PC-9 (cell line): ENCODE measurements around the gene KCNMB1. TPM values are rescaled to one million over a fixed set of nuclear protein-coding genes. Genes with fewer than 3 reads are reported as not detected.

Source experiments
- BruUV-seq: library from RNA; stranded (reverse); fragments of 400-500 nt; replicated peaks from 2 replicates; lab custom pipeline; 2021; lab: Mats Ljungman, UMichigan
- CTCF ChIA-PET: fragments of 300-600 bp; sonication (Branson Sonifier 250); formaldehyde crosslinking; loops from one replicate; lab custom pipeline; 2022; ENCODE audit warnings: antibody characterized with exemption; lab: Charles Lee
- POLR2A ChIA-PET: fragments of 300-600 bp; sonication (Branson Sonifier 250); formaldehyde crosslinking; loops from one replicate; lab custom pipeline; 2022; ENCODE audit warnings: antibody characterized with exemption; ENCODE audit not compliant: unreplicated experiment; lab: Charles Lee
- DNase-seq, 2 experiments: peaks; one replicate each; pipeline versions ENCODE4 v3.0.0 to v3.0.0-alpha.2; 2015 to 2022; ENCODE audit warnings: mixed read lengths in 1 of 2
- H2AFZ ChIP-seq: fragments of 200-600 bp; sonication (generic); 2 replicates; pipeline ENCODE4 v1.8.1; 2017; ENCODE audit warnings: antibody characterized with exemption
- H3F3A ChIP-seq: fragments of 200-600 bp; sonication (generic); 2 replicates; pipeline ENCODE4 v1.8.1; 2017; ENCODE audit warnings: antibody characterized with exemption, mild to moderate bottlenecking, low read depth; ENCODE audit not compliant: insufficient read depth
- H3K27ac ChIP-seq: fragments of 200-600 bp; sonication (generic); 2 replicates; pipeline ENCODE4 v1.6.1; 2016; ENCODE audit warnings: mixed run types
- H3K27me3 ChIP-seq: fragments of 200-600 bp; sonication (generic); 2 replicates; pipeline ENCODE4 v1.6.1; 2016; ENCODE audit warnings: low read depth, mixed run types; ENCODE audit not compliant: insufficient read depth
- H3K36me3 ChIP-seq: fragments of 200-600 bp; sonication (generic); 2 replicates; pipeline ENCODE4 v1.6.1; 2016; ENCODE audit warnings: low read depth, mixed run types
- H3K4me1 ChIP-seq: fragments of 200-600 bp; sonication (generic); replicated peaks from 2 replicates; pipeline ENCODE4 v1.6.1; 2016; ENCODE audit warnings: mixed run types; ENCODE audit not compliant: insufficient read depth
- H3K4me2 ChIP-seq: fragments of 200-600 bp; sonication (generic); 2 replicates; pipeline ENCODE4 v1.6.1; 2017; ENCODE audit warnings: mixed run types
- H3K4me3 ChIP-seq: fragments of 200-600 bp; sonication (generic); 2 replicates; pipeline ENCODE4 v1.6.1; 2016; ENCODE audit warnings: mixed run types
- H3K79me2 ChIP-seq: fragments of 200-600 bp; sonication (generic); 2 replicates; pipeline ENCODE4 v1.6.1; 2017; ENCODE audit warnings: low read depth, mixed run types
- H3K9me2 ChIP-seq: fragments of 200-600 bp; sonication (generic); 2 replicates; pipeline ENCODE4 v1.8.1; 2017; ENCODE audit warnings: mild to moderate bottlenecking; ENCODE audit not compliant: insufficient read depth
- H3K9me3 ChIP-seq: fragments of 200-600 bp; sonication (generic); 2 replicates; pipeline ENCODE4 v1.8.1; 2016; ENCODE audit warnings: low read depth; ENCODE audit not compliant: insufficient read depth
- H4K20me1 ChIP-seq: fragments of 200-600 bp; sonication (generic); 2 replicates; pipeline ENCODE4 v1.8.1; 2017; ENCODE audit not compliant: insufficient read depth
- EZH2 ChIP-seq: fragments of 200-600 bp; sonication (generic); IDR thresholded peaks from 2 replicates; pipeline ENCODE4 v1.8.0; 2017; ENCODE audit warnings: antibody characterized with exemption, low read depth
- intact Hi-C: fragments of 100-400 bp; cut with micrococcal nuclease; formaldehyde crosslinking; loops from one replicate; pipeline ENCODE4 v1.10.0; 2022; ENCODE audit not compliant: unreplicated experiment
- total RNA-seq: library from RNA; stranded (reverse); gene quantifications from 2 replicates; pipeline ENCODE4 v1.2.3, GENCODE V29; 2021
- TF ChIP-seq, protein P1 (sequence below): fragments of 200-600 bp; sonication (generic); conservative IDR thresholded peaks from 2 replicates; pipeline ENCODE4 v1.6.1; 2017; ENCODE audit warnings: mixed run types, antibody characterized with exemption, mild to moderate bottlenecking, moderate library complexity

The KCNMB1 gene
- total RNA-seq, 1 experiment from 2014 or later = not detected

- Histone ChIP-seq H3F3A (no peaks in the 10 kb centered on the region), H3K4me2 (no peak overlapping the region), H3K79me2 (no peaks in the 10 kb centered on the region), H3K27ac (no peak overlapping the region), H3K4me1 (no peaks in the 10 kb centered on the region), H2AFZ (no peak overlapping the region), H3K9me2 (no peaks in the 10 kb centered on the region), H3K27me3 (peaks cover 20% of the 10 kb centered on the region), H3K9me3 (no peaks in the 10 kb centered on the region), H3K36me3 (no peaks in the 10 kb centered on the region), H3K4me3 (no peak overlapping the region), H4K20me1 (no peaks in the 10 kb centered on the region)
- ChIA-PET POLR2A (no interaction called here), CTCF (no interaction called here)
- no peak for DNase-seq
- intact Hi-C loops = no loop called here
- BruUV-seq = no TSS peak
- TF ChIP-seq, protein P1, sequence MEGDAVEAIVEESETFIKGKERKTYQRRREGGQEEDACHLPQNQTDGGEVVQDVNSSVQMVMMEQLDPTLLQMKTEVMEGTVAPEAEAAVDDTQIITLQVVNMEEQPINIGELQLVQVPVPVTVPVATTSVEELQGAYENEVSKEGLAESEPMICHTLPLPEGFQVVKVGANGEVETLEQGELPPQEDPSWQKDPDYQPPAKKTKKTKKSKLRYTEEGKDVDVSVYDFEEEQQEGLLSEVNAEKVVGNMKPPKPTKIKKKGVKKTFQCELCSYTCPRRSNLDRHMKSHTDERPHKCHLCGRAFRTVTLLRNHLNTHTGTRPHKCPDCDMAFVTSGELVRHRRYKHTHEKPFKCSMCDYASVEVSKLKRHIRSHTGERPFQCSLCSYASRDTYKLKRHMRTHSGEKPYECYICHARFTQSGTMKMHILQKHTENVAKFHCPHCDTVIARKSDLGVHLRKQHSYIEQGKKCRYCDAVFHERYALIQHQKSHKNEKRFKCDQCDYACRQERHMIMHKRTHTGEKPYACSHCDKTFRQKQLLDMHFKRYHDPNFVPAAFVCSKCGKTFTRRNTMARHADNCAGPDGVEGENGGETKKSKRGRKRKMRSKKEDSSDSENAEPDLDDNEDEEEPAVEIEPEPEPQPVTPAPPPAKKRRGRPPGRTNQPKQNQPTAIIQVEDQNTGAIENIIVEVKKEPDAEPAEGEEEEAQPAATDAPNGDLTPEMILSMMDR = 0 out of 2 replicates have a peak, but pooled peaks have one; percentile 21
- no peak for TF ChIP-seq EZH2
These were observed 39.8 kb upstream of the KCNMB1 start for GRCh38 chr5:170429014-170429413.

DNA sequence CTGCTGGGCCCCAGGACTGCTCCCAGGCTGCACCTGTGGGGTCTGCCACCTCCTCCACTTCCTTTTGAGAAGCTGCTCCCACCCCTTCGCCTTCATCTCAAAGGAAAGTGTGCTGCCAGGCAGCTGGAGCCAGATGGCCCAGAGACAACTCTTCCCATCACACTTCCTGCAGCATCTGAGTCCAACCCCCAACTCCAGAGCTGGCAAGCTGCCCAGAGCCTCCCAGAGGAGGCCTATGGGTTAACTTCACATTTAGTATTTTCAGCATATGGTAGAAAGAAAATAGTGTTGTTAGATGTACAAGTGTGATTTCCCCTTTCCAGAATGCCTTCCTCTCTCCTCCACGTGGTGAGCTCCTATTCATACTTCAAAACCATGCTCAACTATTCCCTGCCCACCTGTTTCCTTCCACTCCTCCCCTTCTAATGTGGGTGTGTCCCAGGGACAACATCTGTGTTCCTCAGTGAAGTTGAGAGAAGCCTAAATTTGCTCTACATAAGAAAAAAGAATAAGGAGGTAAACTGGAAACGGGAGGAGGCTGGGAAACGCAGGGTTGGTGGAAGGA, 38.6 kb upstream of the KCNMB1 start:
- Histone ChIP-seq H3K9me3 (no peaks in the 10 kb centered on the region), H3F3A (no peaks in the 10 kb centered on the region), H3K27me3 (peaks cover 22% of the 10 kb centered on the region), H3K4me1 (no peaks in the 10 kb centered on the region), H2AFZ (no peak overlapping the region), H3K4me2 (no peak overlapping the region), H3K27ac (no peak overlapping the region), H3K79me2 (no peaks in the 10 kb centered on the region), H3K36me3 (no peaks in the 10 kb centered on the region), H3K4me3 (no peak overlapping the region), H3K9me2 (no peaks in the 10 kb centered on the region), H4K20me1 (no peaks in the 10 kb centered on the region)
- no TSS peak for BruUV-seq
- no peak for DNase-seq
- TF ChIP-seq, protein P1 = no peak
- TF ChIP-seq EZH2 = no peak
- CTCF ChIA-PET = interaction anchor here (0.6 to 0.7 kb wide), 2 partner anchors 202 to 223 kb away, joined by 3 to 6 read pairs; no protein-coding TSS in a partner anchor
- intact Hi-C loops = no loop called here
- POLR2A ChIA-PET = no interaction called here

DNA sequence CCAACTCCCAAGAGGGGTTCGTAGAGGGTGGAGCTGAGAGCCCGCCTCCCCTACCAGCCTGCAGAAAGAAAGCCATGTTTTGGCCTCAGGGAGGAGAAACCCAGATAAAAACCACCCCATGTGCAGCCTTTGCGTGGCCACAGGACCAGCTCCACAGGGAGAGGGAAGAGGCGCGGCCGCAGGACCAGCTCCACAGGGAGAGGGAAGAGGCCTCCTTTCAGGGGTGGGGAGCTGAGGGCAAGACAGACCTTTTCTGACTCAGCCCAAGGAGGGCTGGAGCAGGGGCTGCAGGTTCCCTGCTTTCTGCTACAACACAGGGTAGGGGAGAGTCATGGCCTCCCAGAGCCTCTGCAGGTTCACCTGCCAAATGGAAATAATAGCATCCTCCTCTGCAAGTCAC, 37.6 kb upstream of the KCNMB1 start:
- Histone ChIP-seq H3K27me3 (peaks cover 24% of the 10 kb centered on the region), H2AFZ (no peak overlapping the region), H3K4me2 (no peak overlapping the region), H3K79me2 (no peaks in the 10 kb centered on the region), H3K27ac (no peak overlapping the region), H3K9me2 (no peaks in the 10 kb centered on the region), H3K9me3 (no peaks in the 10 kb centered on the region), H3K4me1 (no peaks in the 10 kb centered on the region), H4K20me1 (no peaks in the 10 kb centered on the region), H3K36me3 (no peaks in the 10 kb centered on the region), H3K4me3 (no peak overlapping the region), H3F3A (no peaks in the 10 kb centered on the region)
- no peak for DNase-seq
- BruUV-seq = no TSS peak
- CTCF ChIA-PET = no interaction called here
- POLR2A ChIA-PET = no interaction called here
- intact Hi-C loops = no loop called here
- TF ChIP-seq, protein P1 = no peak
- TF ChIP-seq EZH2 = no peak
